ENCODE results near the gene ZC3H4.

GRCh38 chr19:47105874-47106273, 7.7 kb downstream of the ZC3H4 start:
- TF ChIP-seq, protein P1, sequence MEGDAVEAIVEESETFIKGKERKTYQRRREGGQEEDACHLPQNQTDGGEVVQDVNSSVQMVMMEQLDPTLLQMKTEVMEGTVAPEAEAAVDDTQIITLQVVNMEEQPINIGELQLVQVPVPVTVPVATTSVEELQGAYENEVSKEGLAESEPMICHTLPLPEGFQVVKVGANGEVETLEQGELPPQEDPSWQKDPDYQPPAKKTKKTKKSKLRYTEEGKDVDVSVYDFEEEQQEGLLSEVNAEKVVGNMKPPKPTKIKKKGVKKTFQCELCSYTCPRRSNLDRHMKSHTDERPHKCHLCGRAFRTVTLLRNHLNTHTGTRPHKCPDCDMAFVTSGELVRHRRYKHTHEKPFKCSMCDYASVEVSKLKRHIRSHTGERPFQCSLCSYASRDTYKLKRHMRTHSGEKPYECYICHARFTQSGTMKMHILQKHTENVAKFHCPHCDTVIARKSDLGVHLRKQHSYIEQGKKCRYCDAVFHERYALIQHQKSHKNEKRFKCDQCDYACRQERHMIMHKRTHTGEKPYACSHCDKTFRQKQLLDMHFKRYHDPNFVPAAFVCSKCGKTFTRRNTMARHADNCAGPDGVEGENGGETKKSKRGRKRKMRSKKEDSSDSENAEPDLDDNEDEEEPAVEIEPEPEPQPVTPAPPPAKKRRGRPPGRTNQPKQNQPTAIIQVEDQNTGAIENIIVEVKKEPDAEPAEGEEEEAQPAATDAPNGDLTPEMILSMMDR (IDR thresholded peaks at IDR 0.05) = no peak
- TF ChIP-seq EZH2 (IDR thresholded peaks at IDR 0.05; ENCODE audit: borderline replicate concordance, insufficient read depth, low read depth, low read length, poor library complexity, severe bottlenecking) = no peak
